Gastroesophageal sphincter (tissue), 3 donors: ENCODE measurements around the gene XAGE1A.
"Not testable (repeated sequence)": the region's sequence is repeated elsewhere in the genome, so short reads cannot be mapped to it uniquely, and the experiment has no call there.

ENCODE experiments used
- CTCF ChIP-seq, 4 experiments: fragments of 200-600 bp in 2 of 4; fragments of 450-650 bp in 2 of 4; sonication (generic) in 1 of 4; IDR thresholded peaks; one replicate each; pipeline ENCODE4 v1.5.1; 2017 to 2019; ENCODE audit warnings: antibody characterized with exemption in 4 of 4, mild to moderate bottlenecking in 2 of 4, moderate library complexity in 2 of 4
- EP300 ChIP-seq: sonication (generic); formaldehyde crosslinking; IDR thresholded peaks from one replicate; pipeline ENCODE4 v1.6.1; 2017; ENCODE audit warnings: antibody characterized with exemption, mild to moderate bottlenecking
- POLR2A ChIP-seq, 2 donors: fragments of 450-650 bp; IDR thresholded peaks; one replicate each; pipeline ENCODE4 v1.6.1; 2017; ENCODE audit warnings: antibody characterized with exemption in 2 of 2, mild to moderate bottlenecking in 2 of 2, moderate library complexity in 1 of 2
- POLR2AphosphoS5 ChIP-seq: sonication (generic); formaldehyde crosslinking; IDR thresholded peaks from one replicate; pipeline ENCODE4 v1.6.1; 2017; ENCODE audit warnings: antibody characterized with exemption

DNA sequence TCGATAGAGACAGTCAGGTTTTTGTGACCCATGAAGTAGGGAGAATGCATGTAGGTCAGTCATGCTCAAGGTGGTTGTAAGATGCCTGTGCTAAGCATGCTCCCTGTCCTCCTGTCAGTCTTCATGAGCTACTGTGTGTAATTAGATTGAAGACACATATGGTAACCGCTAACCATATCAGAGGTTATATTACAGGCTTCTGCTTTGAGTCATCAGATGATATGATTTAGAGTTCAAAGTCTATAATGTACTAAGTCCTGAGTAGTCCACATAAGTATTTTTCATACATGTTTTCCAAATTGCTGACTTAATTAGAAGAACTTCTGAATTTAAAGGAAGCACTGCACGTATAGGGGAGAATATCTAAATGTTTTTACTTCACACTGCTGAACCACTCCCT, 53.2 kb downstream of the XAGE1A start:
- TF ChIP-seq CTCF (IDR thresholded peaks at IDR 0.05); POLR2A (IDR thresholded peaks at IDR 0.05); EP300; POLR2AphosphoS5: not testable (repeated sequence)
